OCI-LY7 (cell line): Measurements from ENCODE around the gene RBBP7. TPM values are rescaled to one million over a fixed set of nuclear protein-coding genes. Genes with fewer than 3 reads are reported as not detected.
A peak's percentile ranks its signal among the peaks of the same experiment; 100 is the strongest.

Experiments
- BruUV-seq: library from RNA; stranded (reverse); fragments of 400-500 nt; replicated peaks from 2 replicates; lab custom pipeline; 2021; lab: Mats Ljungman, UMichigan
- CTCF ChIA-PET: fragments of 300-600 bp; sonication (Branson Sonifier 250); formaldehyde crosslinking; loops from one replicate; lab custom pipeline; 2022; ENCODE audit warnings: antibody characterized with exemption; ENCODE audit not compliant: unreplicated experiment; lab: Charles Lee
- POLR2A ChIA-PET: fragments of 300-600 bp; sonication (Branson Sonifier 250); formaldehyde crosslinking; loops from one replicate; lab custom pipeline; 2022; ENCODE audit warnings: antibody characterized with exemption; lab: Charles Lee
- DNase-seq: peaks from one replicate; pipeline ENCODE4 v3.0.0-alpha.2; 2015; ENCODE audit warnings: low spot score
- H2AFZ ChIP-seq: fragments of 200-600 bp; sonication (generic), shearing (Covaris generic); 2 replicates; pipeline ENCODE4 v1.6.1; 2014; ENCODE audit warnings: mild to moderate bottlenecking, antibody characterized with exemption, low read length, moderate library complexity
- H3K27ac ChIP-seq: fragments of 200-600 bp; sonication (generic); 2 replicates; pipeline ENCODE4 v1.5.1; 2014; ENCODE audit warnings: mixed run types, low read depth, mild to moderate bottlenecking, moderate library complexity, low read length, inconsistent platforms; ENCODE audit not compliant: poor library complexity, severe bottlenecking
- H3K36me3 ChIP-seq: fragments of 200-600 bp; sonication (generic); 2 replicates; pipeline ENCODE4 v1.6.1; 2014; ENCODE audit warnings: mild to moderate bottlenecking, antibody characterized with exemption, low read length, moderate library complexity, mixed read lengths; ENCODE audit not compliant: insufficient read depth
- H3K4me1 ChIP-seq: fragments of 200-600 bp; sonication (generic); 2 replicates; pipeline ENCODE4 v1.5.1; 2014; ENCODE audit warnings: mild to moderate bottlenecking, low read length; ENCODE audit not compliant: insufficient read depth, poor library complexity, severe bottlenecking
- H3K4me2 ChIP-seq: fragments of 200-600 bp; sonication (generic); 2 replicates; pipeline ENCODE4 v1.6.1; 2014; ENCODE audit warnings: mild to moderate bottlenecking, low read length
- H3K4me3 ChIP-seq: fragments of 200-600 bp; sonication (generic); 2 replicates; pipeline ENCODE4 v1.5.1; 2014; ENCODE audit warnings: mild to moderate bottlenecking, low read depth, low read length; ENCODE audit not compliant: poor library complexity, severe bottlenecking
- H3K79me2 ChIP-seq: fragments of 200-600 bp; sonication (generic); 2 replicates; pipeline ENCODE4 v1.6.1; 2016; ENCODE audit warnings: low read depth, mild to moderate bottlenecking, low read length, moderate library complexity, mixed read lengths; ENCODE audit not compliant: insufficient read depth
- H3K9me2 ChIP-seq: fragments of 200-600 bp; sonication (generic); 2 replicates; pipeline ENCODE4 v1.6.1; 2016; ENCODE audit warnings: mild to moderate bottlenecking, low read length, mixed read lengths; ENCODE audit not compliant: insufficient read depth
- H3K9me3 ChIP-seq: fragments of 200-600 bp; sonication (generic); 2 replicates; pipeline ENCODE4 v1.6.1; 2014; ENCODE audit warnings: mild to moderate bottlenecking, mixed run types, low read length, mixed read lengths
- H4K20me1 ChIP-seq: fragments of 200-600 bp; sonication (generic); 2 replicates; pipeline ENCODE4 v1.6.1; 2014; ENCODE audit warnings: mild to moderate bottlenecking, antibody characterized with exemption, low read length, moderate library complexity, mixed read lengths; ENCODE audit not compliant: insufficient read depth
- CTCF ChIP-seq: fragments of 200-600 bp; sonication (generic); conservative IDR thresholded peaks from 2 replicates; pipeline ENCODE4 v1.5.1; 2014; ENCODE audit warnings: mild to moderate bottlenecking, antibody characterized with exemption, low read length, moderate library complexity, mixed read lengths
- EZH2phosphoT487 ChIP-seq: fragments of 200-600 bp; sonication (generic); IDR thresholded peaks from 2 replicates; pipeline ENCODE4 v1.6.1; 2018; ENCODE audit warnings: low read depth, borderline replicate concordance, mild to moderate bottlenecking, mixed run types, antibody characterized with exemption, low read length, moderate library complexity, mixed read lengths
- intact Hi-C: fragments of 100-400 bp; cut with micrococcal nuclease; formaldehyde crosslinking; loops from one replicate; pipeline ENCODE4 v1.10.0; 2022; ENCODE audit not compliant: unreplicated experiment
- total RNA-seq, 2 experiments: library from RNA; depleted of rRNA in 1 of 2; stranded (reverse); fragments of >200 nt in 1 of 2; shearing (Covaris generic) in 1 of 2; gene quantifications; 2 replicates each; pipeline ENCODE4 v1.2.3, GENCODE V29; 2014 to 2022

RBBP7 gene
- total RNA-seq, 2 experiments from 2014 or later, result 161 to 251 TPM

- H3K79me2 ChIP-seq, result peaks cover 85% of the 10 kb centered on the region
- H3K4me3 ChIP-seq, result peak overlapping the region; percentile 51
- H3K36me3 ChIP-seq, result peaks cover 42% of the 10 kb centered on the region
- peak; percentile 76 for DNase-seq
- peaks cover 50% of the 10 kb centered on the region for H3K4me1 ChIP-seq
- H2AFZ ChIP-seq, result no peak overlapping the region
- peak overlapping the region; percentile 87 for H3K27ac ChIP-seq
- no peaks in the 10 kb centered on the region for H3K9me3 ChIP-seq
- POLR2A ChIA-PET, result interaction anchor here (0.5 to 1.2 kb wide), 7 partner anchors 8 to 950 kb away, joined by 3 to 4 read pairs (median 3); partner anchors contain the start of gene AP1S2
- no peaks in the 10 kb centered on the region for H3K9me2 ChIP-seq
- no peaks in the 10 kb centered on the region; the same call in 1 of the 2 replicates for H4K20me1 ChIP-seq
- intact Hi-C loops, result loop anchor here (5.0 kb wide), 1 partner anchor 88 kb away; the partner anchor contains the start of gene SYAP1
- peak overlapping the region; percentile 87 for H3K4me2 ChIP-seq
- CTCF ChIA-PET, result no interaction called here
- TF ChIP-seq EZH2phosphoT487 (no peak), CTCF (no peak)
- no TSS peak for BruUV-seq
Observed at GRCh38 chrX:16804923-16805464, 65.2 kb downstream of the RBBP7 start.

GRCh38 chrX:16797841-16798240 is 72.3 kb downstream of the RBBP7 start:
- peaks cover 72% of the 10 kb centered on the region for H3K36me3 ChIP-seq
- no peak overlapping the region for H3K4me2 ChIP-seq
- ChIA-PET POLR2A (interaction anchor here (0.6 to 3.6 kb wide), 3 partner anchors 9 to 23 kb away, joined by 4 to 13 read pairs (median 6); no protein-coding TSS in a partner anchor), CTCF (no interaction called here)
- no peak overlapping the region for H3K27ac ChIP-seq
- peaks cover 1% of the 10 kb centered on the region for H3K4me1 ChIP-seq
- no peak overlapping the region for H2AFZ ChIP-seq
- no peaks in the 10 kb centered on the region for H3K9me3 ChIP-seq
- H4K20me1 ChIP-seq, result no peaks in the 10 kb centered on the region
- no peak for TF ChIP-seq CTCF
- TF ChIP-seq EZH2phosphoT487, result no peak
- intact Hi-C loops, result no loop called here
- no peak for DNase-seq
- H3K79me2 ChIP-seq, result peaks cover 76% of the 10 kb centered on the region
- H3K9me2 ChIP-seq, result no peaks in the 10 kb centered on the region
- BruUV-seq, result no TSS peak
- H3K4me3 ChIP-seq, result no peak overlapping the region

- Histone ChIP-seq H3K9me3 (no peaks in the 10 kb centered on the region), H3K9me2 (no peaks in the 10 kb centered on the region), H3K4me1 (no peaks in the 10 kb centered on the region), H4K20me1 (no peaks in the 10 kb centered on the region), H3K79me2 (peaks cover 76% of the 10 kb centered on the region), H3K4me2 (no peak overlapping the region), H3K36me3 (peaks cover 68% of the 10 kb centered on the region), H2AFZ (no peak overlapping the region), H3K27ac (no peak overlapping the region), H3K4me3 (no peak overlapping the region)
- TF ChIP-seq EZH2phosphoT487 (no peak), CTCF (no peak)
- CTCF ChIA-PET, result no interaction called here
- POLR2A ChIA-PET, result interaction anchor here (0.6 to 3.6 kb wide), 3 partner anchors 10 to 24 kb away, joined by 4 to 13 read pairs (median 6); no protein-coding TSS in a partner anchor
- DNase-seq, result no peak
- intact Hi-C loops, result no loop called here
- no TSS peak for BruUV-seq
Observed at GRCh38 chrX:16797358-16797757, 72.8 kb downstream of the RBBP7 start.
